ENCODE data around the gene HCN2.
"Not testable (repeated sequence)": the region's sequence is repeated elsewhere in the genome, so short reads cannot be mapped to it uniquely, and the experiment has no call there.

DNA sequence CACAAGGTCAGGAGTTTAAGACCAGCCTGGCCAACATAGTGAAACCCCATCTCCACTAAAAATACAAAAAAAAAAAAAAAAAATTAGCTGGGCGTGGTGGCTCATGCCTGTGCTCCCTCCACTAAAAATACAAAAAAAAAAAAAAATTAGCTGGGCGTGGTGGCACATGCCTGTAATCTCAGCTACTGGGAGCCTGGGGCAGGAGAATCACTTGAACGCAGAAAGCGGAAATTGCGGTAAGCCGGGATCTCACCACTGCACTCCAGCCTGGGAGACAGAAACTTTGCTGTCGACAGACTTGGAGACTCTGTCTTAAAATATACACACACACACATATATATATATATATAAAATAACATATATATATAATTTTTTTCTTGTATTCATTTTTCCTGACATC, 36.9 kb downstream of the HCN2 start:
- not testable (repeated sequence) for TF ChIP-seq POLR2AphosphoS5 (IDR thresholded peaks at IDR 0.05; ENCODE audit: borderline replicate concordance, low read depth, low read length); EZH2 (IDR thresholded peaks at IDR 0.05)

Measured in SK-N-MC (cell line).